ENCODE results near the gene POLDIP3. TPM values are rescaled to one million over a fixed set of nuclear protein-coding genes. Genes with fewer than 3 reads are reported as not detected.

Gene POLDIP3
- total and polyA plus RNA-seq, 7 donors, result 25.8 to 45.9 (median 34.3) TPM

DNA sequence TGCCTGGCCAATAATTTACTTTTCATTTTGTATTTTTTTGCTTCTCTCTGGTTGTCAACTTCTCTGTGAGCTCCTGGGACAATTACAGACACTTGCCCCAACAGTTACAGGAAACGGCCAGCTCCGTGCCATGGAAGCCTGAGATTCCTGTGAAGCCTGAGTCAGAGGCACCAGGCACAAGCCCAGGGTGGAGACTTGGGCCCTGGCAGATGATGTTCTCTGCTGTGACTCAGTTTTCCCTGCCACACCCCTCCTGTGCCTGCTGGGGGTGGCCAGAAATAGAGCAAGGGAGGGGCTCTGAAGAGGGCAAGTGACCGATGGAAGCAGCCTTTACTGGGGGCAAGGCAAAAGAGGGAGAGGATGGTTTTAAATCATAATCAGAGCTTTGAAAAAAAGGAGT is 20.8 kb upstream of the POLDIP3 start:
- TF ChIP-seq EP300 (IDR thresholded peaks at IDR 0.05), result peak in 2 of 4 donors; percentile 10 to 76
- TF ChIP-seq, protein P1, sequence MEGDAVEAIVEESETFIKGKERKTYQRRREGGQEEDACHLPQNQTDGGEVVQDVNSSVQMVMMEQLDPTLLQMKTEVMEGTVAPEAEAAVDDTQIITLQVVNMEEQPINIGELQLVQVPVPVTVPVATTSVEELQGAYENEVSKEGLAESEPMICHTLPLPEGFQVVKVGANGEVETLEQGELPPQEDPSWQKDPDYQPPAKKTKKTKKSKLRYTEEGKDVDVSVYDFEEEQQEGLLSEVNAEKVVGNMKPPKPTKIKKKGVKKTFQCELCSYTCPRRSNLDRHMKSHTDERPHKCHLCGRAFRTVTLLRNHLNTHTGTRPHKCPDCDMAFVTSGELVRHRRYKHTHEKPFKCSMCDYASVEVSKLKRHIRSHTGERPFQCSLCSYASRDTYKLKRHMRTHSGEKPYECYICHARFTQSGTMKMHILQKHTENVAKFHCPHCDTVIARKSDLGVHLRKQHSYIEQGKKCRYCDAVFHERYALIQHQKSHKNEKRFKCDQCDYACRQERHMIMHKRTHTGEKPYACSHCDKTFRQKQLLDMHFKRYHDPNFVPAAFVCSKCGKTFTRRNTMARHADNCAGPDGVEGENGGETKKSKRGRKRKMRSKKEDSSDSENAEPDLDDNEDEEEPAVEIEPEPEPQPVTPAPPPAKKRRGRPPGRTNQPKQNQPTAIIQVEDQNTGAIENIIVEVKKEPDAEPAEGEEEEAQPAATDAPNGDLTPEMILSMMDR (IDR thresholded peaks at IDR 0.05), result no peak
- no peak for TF ChIP-seq POLR2A (IDR thresholded peaks at IDR 0.05)
- TF ChIP-seq POLR2AphosphoS5 (IDR thresholded peaks at IDR 0.05), result peak in 3 of 4 donors; percentile 56 to 78 (median 62)
- 57 to 78% methylated on average over 3 of the region's 3 CpGs for WGBS, 2 donors
- no peak overlapping the region for H3K4me3 ChIP-seq

DNA sequence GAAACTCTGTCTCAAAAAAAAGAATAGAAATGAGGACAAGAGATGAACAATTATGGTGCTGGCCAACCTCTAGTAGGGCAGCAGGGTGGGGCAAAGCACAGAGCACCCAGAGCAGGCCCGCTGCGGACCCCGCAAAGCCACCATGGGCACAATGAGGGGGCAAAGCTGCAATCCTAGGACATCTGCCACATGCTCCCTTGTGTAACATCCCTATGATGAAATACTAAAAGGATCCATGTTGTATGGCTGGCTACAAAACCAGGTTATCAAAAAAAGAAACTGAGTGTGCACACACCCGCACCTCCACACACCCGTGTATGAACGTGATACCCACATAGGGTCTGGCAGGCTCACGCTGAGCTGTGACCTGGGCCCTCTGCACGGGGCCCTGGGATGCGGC is 18.3 kb upstream of the POLDIP3 start:
- WGBS, 2 donors, result 88 to 97% methylated on average over 9 of the region's 9 CpGs
- peaks cover 17 to 76% (median 46%) of the 10 kb centered on the region in 4 donors for H3K36me3 ChIP-seq

More for the DNA sequence above, 20.8 kb upstream of the POLDIP3 start:
- H3K27me3 ChIP-seq, result no peaks in the 10 kb centered on the region
- no peaks in the 10 kb centered on the region for H3K9me3 ChIP-seq
- peaks cover 5 to 51% (median 28%) of the 10 kb centered on the region in 4 donors for H3K36me3 ChIP-seq
- DNase-seq, result peak; percentile 88
- peaks cover 0 to 30% (median 21%) of the 10 kb centered on the region in 4 donors for H3K4me1 ChIP-seq
- intact Hi-C loops (cut with DNase I), result no loop called here
- peak overlapping the region; percentile 77 to 87 (median 81) for H3K27ac ChIP-seq

GRCh38 chr22:42632096-42632495 is 17.4 kb upstream of the POLDIP3 start:
- Histone ChIP-seq H3K9me3 (no peaks in the 10 kb centered on the region), H3K27ac (peak overlapping the region in 2 of 4 donors; percentile 1 to 10), H3K4me3 (no peak overlapping the region), H3K4me1 (peaks cover 0 to 22% (median 19%) of the 10 kb centered on the region in 4 donors), H3K27me3 (no peaks in the 10 kb centered on the region), H3K36me3 (peaks cover 26 to 85% (median 55%) of the 10 kb centered on the region in 4 donors)
- 89 to 91% methylated on average over 13 of the region's 13 CpGs for WGBS, 2 donors
- intact Hi-C loops (cut with DNase I), result no loop called here
- DNase-seq, result no peak
- no peak for TF ChIP-seq POLR2A (IDR thresholded peaks at IDR 0.05)
- no peak for TF ChIP-seq POLR2AphosphoS5 (IDR thresholded peaks at IDR 0.05)
- TF ChIP-seq, protein P1 (IDR thresholded peaks at IDR 0.05), result no peak
- TF ChIP-seq EP300 (IDR thresholded peaks at IDR 0.05), result no peak

More for the DNA sequence above, 18.3 kb upstream of the POLDIP3 start:
- H3K27ac ChIP-seq, result peak overlapping the region in 1 of 4 donors; percentile 1
- no peak overlapping the region for H3K4me3 ChIP-seq
- H3K4me1 ChIP-seq, result peaks cover 0 to 30% (median 21%) of the 10 kb centered on the region in 4 donors
- intact Hi-C loops (cut with DNase I), result no loop called here
- no peaks in the 10 kb centered on the region for H3K9me3 ChIP-seq
- H3K27me3 ChIP-seq, result no peaks in the 10 kb centered on the region
- TF ChIP-seq POLR2A (IDR thresholded peaks at IDR 0.05) (no peak), EP300 (IDR thresholded peaks at IDR 0.05) (no peak), POLR2AphosphoS5 (IDR thresholded peaks at IDR 0.05) (no peak)
- TF ChIP-seq, protein P1 (IDR thresholded peaks at IDR 0.05), result no peak
- no peak for DNase-seq

DNA sequence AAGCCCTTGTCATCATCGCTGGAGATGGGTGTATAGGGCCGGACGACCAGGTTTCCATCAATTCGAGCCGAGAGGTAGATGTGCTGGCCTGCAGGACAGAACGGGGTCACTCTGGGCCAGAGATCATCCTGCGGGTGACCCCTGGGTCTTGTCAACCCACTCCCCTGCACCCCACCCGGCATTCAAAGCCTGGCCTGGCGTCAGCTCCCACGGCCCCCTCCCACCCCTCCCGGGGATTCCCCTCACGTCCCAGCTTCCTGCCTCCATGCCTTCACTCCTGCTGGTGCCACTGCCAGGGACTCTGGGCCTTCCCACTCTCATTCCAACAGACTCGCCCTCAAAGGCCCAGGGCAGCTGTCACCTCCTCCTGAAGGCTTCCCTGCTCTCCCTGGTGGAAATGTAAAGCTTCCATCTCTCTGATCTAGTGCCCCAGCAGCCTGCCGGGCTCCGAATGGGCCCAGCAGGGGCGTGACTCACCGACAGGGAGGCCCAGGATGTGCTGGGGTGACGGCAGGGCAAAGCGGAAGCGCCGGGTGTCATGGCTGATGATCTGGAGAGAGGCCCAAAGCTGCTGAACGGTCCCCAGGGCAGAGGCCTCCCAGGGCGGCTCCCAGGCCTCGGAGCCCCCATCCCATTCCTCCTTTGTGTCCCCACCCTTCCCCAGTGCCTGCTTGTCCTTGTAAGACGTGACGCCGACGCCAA is 16.4 kb upstream of the POLDIP3 start:
- no peak for DNase-seq
- H3K36me3 ChIP-seq, result peaks cover 34 to 89% (median 62%) of the 10 kb centered on the region in 4 donors
- peaks cover 0 to 14% (median 13%) of the 10 kb centered on the region in 4 donors for H3K4me1 ChIP-seq
- H3K4me3 ChIP-seq, result no peak overlapping the region
- TF ChIP-seq POLR2A (IDR thresholded peaks at IDR 0.05), result no peak
- TF ChIP-seq, protein P1 (IDR thresholded peaks at IDR 0.05), result no peak
- TF ChIP-seq POLR2AphosphoS5 (IDR thresholded peaks at IDR 0.05), result no peak
- TF ChIP-seq EP300 (IDR thresholded peaks at IDR 0.05), result no peak
- H3K27ac ChIP-seq, result no peak overlapping the region
- intact Hi-C loops (cut with DNase I), result no loop called here
- no peaks in the 10 kb centered on the region for H3K27me3 ChIP-seq
- 91 to 92% methylated on average over 28 of the region's 28 CpGs for WGBS, 2 donors
- H3K9me3 ChIP-seq, result no peaks in the 10 kb centered on the region

Data from sigmoid colon (tissue), 7 donors.